Measurements from ENCODE around the gene ABI3. TPM values are rescaled to one million over a fixed set of nuclear protein-coding genes. Genes with fewer than 3 reads are reported as not detected.

The ABI3 gene, protein sequence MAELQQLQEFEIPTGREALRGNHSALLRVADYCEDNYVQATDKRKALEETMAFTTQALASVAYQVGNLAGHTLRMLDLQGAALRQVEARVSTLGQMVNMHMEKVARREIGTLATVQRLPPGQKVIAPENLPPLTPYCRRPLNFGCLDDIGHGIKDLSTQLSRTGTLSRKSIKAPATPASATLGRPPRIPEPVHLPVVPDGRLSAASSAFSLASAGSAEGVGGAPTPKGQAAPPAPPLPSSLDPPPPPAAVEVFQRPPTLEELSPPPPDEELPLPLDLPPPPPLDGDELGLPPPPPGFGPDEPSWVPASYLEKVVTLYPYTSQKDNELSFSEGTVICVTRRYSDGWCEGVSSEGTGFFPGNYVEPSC
- 0.02 TPM in 1 of 5 replicates, not detected in the others for total RNA-seq (2022; extraction: Qiagen RNA extraction; ENCODE audit: low read depth)

DNA sequence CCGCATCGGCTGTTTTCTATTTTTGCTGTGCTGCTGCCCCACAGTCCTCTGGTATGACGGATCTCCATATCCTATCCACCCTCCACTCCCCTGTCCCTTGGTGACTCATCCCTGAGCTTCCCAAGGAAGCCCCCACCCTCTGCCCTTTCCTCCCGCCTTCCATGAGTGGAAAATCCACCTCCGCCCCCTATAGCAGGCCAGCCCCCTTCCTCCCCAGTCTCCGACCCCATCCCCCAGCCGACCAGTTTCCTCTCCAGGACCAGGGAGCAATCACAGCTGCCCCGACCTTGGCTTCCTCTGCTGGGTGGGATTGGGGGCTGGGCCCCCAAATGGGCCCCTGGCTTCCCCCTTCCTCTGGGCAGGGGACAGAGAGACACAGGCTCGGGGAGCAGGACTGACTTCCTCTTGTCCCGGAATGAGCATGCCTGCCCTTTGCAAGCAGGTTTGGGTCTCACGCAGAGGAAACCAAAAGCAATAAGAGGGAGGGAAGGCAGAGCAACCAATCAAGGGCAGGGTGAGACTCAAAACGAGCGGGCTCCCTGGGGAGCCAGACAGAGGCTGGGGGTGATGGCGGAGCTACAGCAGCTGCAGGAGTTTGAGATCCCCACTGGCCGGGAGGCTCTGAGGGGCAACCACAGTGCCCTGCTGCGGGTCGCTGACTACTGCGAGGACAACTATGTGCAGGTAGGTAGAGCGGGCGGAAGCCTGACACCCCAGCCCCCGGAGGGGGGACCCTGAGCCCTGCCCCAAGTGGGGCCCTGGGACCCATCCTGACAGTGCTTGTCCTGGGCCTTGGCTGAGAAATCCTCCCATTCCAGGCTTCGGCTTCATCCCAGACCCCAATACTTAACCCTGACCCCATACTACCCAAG is at the start of gene ABI3, which contains the start of gene GNGT2:
TSS of gene ABI3 (plus strand) at position 550 of the 872 bp plus-strand sequence. CDS start at position 568, 18 bp downstream.
TSS of gene GNGT2 (minus strand) at position 417 of the 872 bp plus-strand sequence. CDS start 3,152 bp downstream, outside the sequence.

DNA sequence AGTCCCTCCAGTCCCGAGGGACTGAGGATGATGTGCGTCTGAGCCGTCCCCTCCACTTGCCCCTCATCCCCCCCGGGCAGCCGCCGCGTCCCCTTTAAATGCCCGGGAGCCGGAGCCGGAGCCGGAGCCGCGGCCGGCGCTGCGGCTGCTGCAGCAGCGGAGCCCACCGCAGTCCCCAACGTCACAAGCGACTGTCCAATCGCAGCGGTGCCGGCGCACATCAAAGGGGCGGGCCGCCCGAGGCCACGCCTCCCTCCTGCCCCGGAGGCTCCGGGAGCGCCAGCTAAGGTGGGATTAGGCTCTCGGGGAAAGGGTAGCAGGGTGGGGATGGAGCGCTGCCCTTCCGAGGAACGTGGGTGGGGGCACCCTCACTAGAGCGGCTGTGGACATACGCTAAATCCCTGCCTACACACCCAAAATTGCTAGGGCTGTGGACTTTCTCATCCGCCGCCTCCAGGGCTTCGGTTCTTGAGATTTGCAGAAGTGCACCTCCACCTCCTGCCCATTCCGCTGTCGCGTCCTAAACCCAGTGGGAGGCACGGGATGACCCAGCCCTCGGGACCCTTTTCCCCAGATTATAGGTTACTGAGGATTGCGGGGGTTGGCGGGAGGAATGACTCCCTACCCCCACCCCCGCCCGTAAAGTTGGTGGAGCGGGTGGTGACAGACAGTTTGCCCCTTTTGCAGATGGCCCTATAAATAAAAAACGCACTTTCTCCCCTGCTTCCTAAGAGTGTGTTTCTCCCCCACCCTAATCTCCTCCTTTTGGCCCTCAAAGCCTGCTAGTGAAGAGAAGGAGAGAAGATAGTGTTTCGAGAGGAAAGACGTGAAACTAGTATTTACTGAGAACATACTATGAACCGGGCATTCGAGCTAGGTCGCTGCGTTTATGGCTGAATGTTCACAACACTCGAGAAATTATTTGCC is 20.4 kb downstream of the ABI3 start, which contains the start of gene PHOSPHO1:
TSS of gene PHOSPHO1 (minus strand) at position 152 of the 927 bp plus-strand sequence. CDS start 4,096 bp downstream, outside the sequence.

Other genes with a start within 250 kb of the ABI3 start
- 3.9 to 4.7 TPM (median 3.9 TPM) in 5 replicates for gene GIP, start 242.1 kb upstream of the ABI3 start, total RNA-seq (2022; extraction: Qiagen RNA extraction; ENCODE audit: low read depth)
- 47.6 to 94.0 TPM (median 79.0 TPM) in 5 replicates for gene IGF2BP1, start 213.3 kb upstream of the ABI3 start, total RNA-seq (2022; extraction: Qiagen RNA extraction; ENCODE audit: low read depth)
- gene B4GALNT2, start 77.9 kb upstream of the ABI3 start, total RNA-seq (2022; extraction: Qiagen RNA extraction; ENCODE audit: low read depth), result 0.29 to 0.70 TPM (median 0.51 TPM) in 5 replicates
- gene GNGT2, start 133 bp upstream of the ABI3 start, total RNA-seq (2022; extraction: Qiagen RNA extraction; ENCODE audit: low read depth), result 0.16 to 0.64 TPM (median 0.27 TPM) in 5 replicates
- gene PHOSPHO1, start 20.1 kb downstream of the ABI3 start, total RNA-seq (2022; extraction: Qiagen RNA extraction; ENCODE audit: low read depth), result 0.76 to 1.0 TPM (median 0.97 TPM) in 5 replicates
- 6.5 to 9.9 TPM (median 8.6 TPM) in 5 replicates for gene ZNF652, start 151.5 kb downstream of the ABI3 start, total RNA-seq (2022; extraction: Qiagen RNA extraction; ENCODE audit: low read depth)
- 322 to 496 TPM (median 444 TPM) in 5 replicates for gene PHB1, start 204.2 kb downstream of the ABI3 start, total RNA-seq (2022; extraction: Qiagen RNA extraction; ENCODE audit: low read depth)